HG03066 (cell line): ENCODE results near the gene TBC1D19.

Experiments
- ATAC-seq: cut with Tn5 transposase; IDR thresholded peaks from one replicate; pipeline ENCODE4 v1.9.1; 2021; ENCODE audit warnings: low read depth; ENCODE audit not compliant: unreplicated experiment

The TBC1D19 gene

DNA sequence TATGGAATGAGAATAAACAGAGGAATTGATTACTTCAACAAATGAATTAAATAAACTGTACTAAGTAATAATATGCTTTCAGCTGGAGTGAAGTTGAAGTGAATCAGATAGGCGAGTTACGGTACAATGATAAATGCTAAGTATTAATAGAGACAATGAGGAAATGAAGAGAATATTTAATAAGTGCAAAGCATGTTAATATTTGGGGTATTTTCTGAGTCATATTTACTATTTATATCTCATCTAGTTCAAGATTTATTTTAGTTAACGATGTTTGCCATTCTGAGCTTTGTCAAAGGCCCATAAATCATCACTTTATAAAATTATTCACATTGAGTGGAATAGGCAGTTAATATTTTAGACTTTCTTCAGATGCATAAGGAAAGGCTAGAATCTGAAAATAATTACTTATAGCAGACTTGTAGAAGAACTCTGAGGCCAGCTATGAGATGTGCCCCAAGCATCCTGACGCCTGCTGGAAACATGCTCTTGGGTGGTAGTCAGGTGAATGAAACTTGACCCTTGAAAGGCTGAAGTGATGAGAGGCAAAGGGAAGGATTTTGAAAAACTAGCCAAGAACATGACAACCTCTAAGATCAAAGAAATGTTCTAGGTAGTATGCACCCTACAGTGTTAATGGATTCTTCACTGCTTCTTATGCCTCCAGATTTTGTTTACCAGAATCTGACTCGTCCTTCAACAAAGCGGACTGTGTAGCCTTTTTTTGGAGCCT, 142.9 kb downstream of the TBC1D19 start:
- ATAC-seq = no peak

DNA sequence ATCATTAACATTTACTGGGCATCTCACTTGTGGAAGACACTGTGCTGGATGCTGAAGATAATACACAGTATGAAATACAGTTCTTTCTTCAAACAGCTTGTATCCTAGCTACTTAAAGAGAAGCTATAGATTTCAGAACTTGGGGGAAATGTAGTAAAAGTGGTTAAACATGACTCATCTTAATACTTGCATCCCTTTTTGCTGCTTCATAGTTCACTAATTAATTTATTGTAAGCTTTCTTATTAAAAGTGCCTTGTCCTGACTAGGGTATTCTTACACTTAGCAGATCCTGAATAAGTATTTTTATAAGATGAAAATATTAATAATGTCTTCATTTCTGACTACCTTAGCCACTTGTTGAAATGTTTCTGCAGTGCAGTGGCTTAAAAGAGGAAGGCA, 144.0 kb downstream of the TBC1D19 start:
- ATAC-seq = no peak

GRCh38 chr4:26729027-26729426, 145.1 kb downstream of the TBC1D19 start:
- no peak for ATAC-seq

- ATAC-seq = no peak
Observed at GRCh38 chr4:26729547-26729946, 145.7 kb downstream of the TBC1D19 start.

DNA sequence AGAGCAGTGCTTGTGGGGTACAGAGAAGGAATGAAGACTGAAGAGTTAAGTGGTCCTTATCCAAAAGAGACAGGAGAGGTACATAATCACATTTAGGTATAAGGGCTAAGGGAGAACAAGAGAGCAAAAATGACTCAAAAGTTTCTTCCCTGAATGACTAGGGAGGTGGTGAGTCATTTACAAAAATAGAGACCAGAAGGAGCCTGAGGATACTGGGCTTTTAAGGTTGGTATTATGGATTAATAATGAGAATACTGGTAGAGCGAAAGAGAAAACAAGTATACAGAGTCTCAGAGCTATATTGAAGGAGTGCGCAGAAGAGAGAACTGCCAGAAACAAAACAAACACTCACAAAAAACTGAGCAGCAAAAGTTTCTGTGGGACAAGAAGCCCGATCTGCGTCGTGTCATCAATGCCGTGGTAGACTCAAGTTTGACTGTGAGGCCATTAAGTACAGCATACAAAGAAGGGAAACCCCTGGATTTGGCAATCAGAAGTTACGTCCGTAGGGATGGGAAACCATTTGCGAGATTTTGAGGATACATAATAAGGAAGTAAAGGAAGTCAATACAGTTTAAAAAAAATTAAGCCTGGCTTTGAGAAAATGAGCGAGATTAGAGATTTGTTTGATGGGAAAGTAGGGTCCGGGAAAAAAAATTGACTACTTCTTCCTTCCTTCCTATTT, 147.6 kb downstream of the TBC1D19 start:
- ATAC-seq = peak; percentile 80

DNA sequence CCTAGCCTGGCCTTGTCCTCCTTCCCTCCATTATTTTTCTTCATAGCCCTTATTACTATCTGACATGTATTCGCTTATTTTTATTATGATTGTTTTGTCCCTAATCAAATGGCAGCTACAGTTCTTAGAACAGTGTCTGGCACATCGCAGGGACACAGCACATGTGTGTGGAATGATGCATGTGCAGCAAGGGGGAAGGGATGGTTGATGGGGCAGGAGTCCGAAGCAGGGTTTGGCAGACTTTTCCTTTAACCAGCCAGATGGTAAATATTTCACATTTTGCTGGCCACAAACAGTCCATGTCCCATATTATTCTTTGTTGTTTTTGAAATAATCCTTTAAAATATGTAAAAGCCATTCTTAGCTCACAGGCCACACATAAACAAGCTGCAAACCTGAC, 148.5 kb downstream of the TBC1D19 start:
- ATAC-seq = no peak

GRCh38 chr4:26736621-26737020, 152.7 kb downstream of the TBC1D19 start:
- ATAC-seq = no peak

GRCh38 chr4:26737385-26737784, 153.5 kb downstream of the TBC1D19 start:
- ATAC-seq = no peak

DNA sequence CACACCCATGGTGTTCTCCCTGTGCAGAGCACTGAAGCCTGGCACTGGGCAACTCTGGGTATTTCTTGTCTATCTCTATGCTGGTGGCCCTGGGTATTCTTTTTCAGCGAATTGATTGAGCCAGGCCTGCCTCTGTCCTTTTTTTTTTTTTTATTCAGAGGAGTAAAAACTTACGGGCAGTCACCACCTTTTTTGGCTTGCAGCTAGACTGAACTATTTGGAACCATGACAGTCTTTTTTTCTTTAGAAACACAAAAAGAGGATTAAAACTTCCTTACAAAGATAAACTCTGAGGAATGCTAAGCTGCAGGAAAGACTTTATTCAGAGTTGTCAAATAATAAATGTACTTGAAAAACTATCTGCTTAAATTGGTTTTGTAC, 157.6 kb downstream of the TBC1D19 start:
- no peak for ATAC-seq

- peak; percentile 97 for ATAC-seq
Observed at GRCh38 chr4:26746802-26747213, 162.9 kb downstream of the TBC1D19 start.

DNA sequence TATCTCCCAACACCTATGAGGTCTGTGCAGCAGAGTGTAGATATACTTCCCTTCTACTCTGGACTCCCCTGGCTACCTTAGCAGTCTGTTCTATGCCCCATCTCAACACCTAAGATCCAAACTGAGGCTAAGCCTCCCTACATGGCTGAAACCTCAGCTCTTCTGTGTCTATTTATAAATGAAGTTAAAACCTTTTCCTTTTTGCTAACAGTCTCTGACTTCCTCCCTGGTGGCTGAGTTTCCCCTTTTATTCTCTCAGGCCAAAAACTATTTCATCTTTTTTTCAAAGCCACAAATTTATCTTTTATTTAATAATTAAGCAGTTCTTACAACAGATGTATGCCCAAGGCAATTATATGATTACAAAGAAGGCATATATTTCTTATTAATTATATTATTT, 164.9 kb downstream of the TBC1D19 start:
- no peak for ATAC-seq

DNA sequence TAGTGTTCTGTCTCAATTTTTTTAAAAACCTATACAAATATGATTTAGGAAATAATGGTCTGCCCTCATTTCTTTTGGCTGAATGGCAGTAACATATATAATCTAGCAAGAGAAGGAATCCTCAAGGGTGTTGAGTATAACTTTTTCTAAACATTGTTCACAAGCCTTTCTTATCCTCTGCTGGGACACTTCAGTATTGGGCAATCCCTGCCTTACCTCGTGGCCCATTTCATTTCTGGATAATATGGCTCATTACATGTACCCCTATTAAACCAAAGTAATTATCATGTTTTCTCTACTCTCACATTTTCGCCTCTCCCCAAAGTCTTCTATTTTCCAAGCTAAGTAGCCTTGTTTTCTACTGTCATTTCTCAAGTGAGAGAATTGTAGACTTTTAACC, 166.0 kb downstream of the TBC1D19 start:
- no peak for ATAC-seq

GRCh38 chr4:26751004-26751403, 167.1 kb downstream of the TBC1D19 start:
- ATAC-seq = no peak

- ATAC-seq = peak; percentile 87
Observed at GRCh38 chr4:26751838-26752237, 168.0 kb downstream of the TBC1D19 start.

GRCh38 chr4:26753187-26753586, 169.3 kb downstream of the TBC1D19 start:
- ATAC-seq = no peak

DNA sequence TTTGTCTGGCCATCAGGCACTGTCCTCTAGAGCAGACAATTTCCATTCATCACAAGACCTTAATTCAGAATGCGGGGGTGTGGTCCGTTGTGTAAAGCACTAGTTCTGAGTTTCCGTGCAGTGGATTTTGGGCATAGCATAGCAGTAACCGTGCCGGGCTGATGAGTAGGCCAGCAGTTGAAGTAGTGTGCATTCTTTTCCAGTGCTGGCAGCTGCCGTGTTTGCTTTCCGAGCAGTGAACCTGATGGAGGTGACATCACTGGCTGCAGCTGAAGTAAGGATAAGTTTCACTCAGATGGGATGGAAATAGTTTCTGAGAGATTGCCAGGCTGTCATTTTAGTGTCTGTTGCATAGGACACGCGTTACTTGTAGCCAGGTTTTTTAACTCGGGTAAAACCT, 169.7 kb downstream of the TBC1D19 start:
- ATAC-seq = no peak

DNA sequence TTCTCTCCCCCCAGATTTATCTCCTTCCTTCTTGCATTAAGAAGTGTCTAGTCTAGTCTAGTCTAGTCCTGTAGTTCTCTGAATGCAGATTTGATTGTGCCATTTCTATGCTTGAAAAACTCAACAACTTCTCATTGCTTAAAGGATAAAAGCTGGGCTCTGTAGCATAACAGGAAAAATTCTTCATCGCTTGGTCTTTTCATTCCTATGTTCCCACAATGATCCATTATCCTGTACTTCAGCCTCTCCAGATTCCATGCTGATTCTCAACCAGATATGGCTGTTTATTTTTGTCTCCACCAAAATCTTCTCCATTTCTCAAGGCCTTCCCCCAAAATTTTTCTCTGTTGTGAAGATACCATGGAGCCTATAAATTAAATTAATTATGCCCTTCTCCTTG, 173.9 kb downstream of the TBC1D19 start:
- no peak for ATAC-seq

GRCh38 chr4:26758899-26759298, 175.0 kb downstream of the TBC1D19 start:
- no peak for ATAC-seq

DNA sequence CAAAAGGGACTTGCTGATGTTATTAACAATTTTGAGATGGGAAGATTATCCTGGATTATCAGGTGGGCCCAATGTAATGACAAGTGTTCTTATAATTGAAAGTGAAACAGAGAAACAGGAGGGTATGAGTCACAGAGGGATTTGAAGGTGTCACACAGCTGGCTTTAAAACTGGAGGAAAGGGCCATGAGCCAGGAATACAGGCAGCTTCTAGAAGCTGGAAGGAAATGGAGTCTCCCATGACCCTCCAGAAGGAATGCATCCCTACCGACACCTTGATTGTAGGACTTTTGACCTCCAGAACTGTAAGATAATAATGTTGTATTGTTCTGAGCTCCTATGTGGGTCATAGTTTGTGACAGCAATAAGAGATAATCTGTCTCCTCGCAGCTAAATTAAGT, 178.8 kb downstream of the TBC1D19 start:
- ATAC-seq = no peak

- no peak for ATAC-seq
Observed at GRCh38 chr4:26763063-26763462, 179.2 kb downstream of the TBC1D19 start.

- ATAC-seq = no peak
Observed at GRCh38 chr4:26763648-26764047, 179.8 kb downstream of the TBC1D19 start.

GRCh38 chr4:26764231-26764630, 180.3 kb downstream of the TBC1D19 start:
- ATAC-seq = no peak
